ENCODE measurements around the gene TMEM178A. TPM values are rescaled to one million over a fixed set of nuclear protein-coding genes. Genes with fewer than 3 reads are reported as not detected.

Gene TMEM178A
- total RNA-seq, 4 donors from 2014 or later: 3.0 to 12.9 (median 5.8) TPM

- no peaks in the 10 kb centered on the region for H3K27me3 ChIP-seq
- H3K4me1 ChIP-seq: peaks cover 0 to 24% (median 0%) of the 10 kb centered on the region in 4 donors
- TF ChIP-seq POLR2A (IDR thresholded peaks at IDR 0.05) (no peak), EP300 (IDR thresholded peaks at IDR 0.05) (no peak), CTCF (IDR thresholded peaks at IDR 0.05) (no peak)
- 64 to 80% methylated on average over 3 of the region's 3 CpGs for WGBS, 2 donors
- no peak overlapping the region for H3K27ac ChIP-seq
- no peaks in the 10 kb centered on the region for H3K36me3 ChIP-seq
- no peak for DNase-seq (ENCODE audit: low spot score in 2 of 2)
- H3K9me3 ChIP-seq: no peaks in the 10 kb centered on the region
- no peak overlapping the region for H3K4me3 ChIP-seq
Observed at GRCh38 chr2:39638581-39638980, 27.1 kb upstream of the TMEM178A start.

GRCh38 chr2:39640107-39640506, 25.6 kb upstream of the TMEM178A start:
- peaks cover 0 to 24% (median 0%) of the 10 kb centered on the region in 4 donors for H3K4me1 ChIP-seq
- H3K4me3 ChIP-seq: no peak overlapping the region
- no peak for DNase-seq (ENCODE audit: low spot score in 2 of 2)
- no peaks in the 10 kb centered on the region for H3K36me3 ChIP-seq
- H3K27ac ChIP-seq: no peak overlapping the region
- no peaks in the 10 kb centered on the region for H3K27me3 ChIP-seq
- H3K9me3 ChIP-seq: no peaks in the 10 kb centered on the region
- TF ChIP-seq EP300 (IDR thresholded peaks at IDR 0.05) (no peak), CTCF (IDR thresholded peaks at IDR 0.05) (no peak), POLR2A (IDR thresholded peaks at IDR 0.05) (no peak)
- 64 to 66% methylated on average over 2 of the region's 2 CpGs for WGBS, 2 donors

- H3K9me3 ChIP-seq: no peaks in the 10 kb centered on the region
- no peaks in the 10 kb centered on the region for H3K36me3 ChIP-seq
- H3K27me3 ChIP-seq: no peaks in the 10 kb centered on the region
- no peak overlapping the region for H3K27ac ChIP-seq
- peaks cover 0 to 24% (median 0%) of the 10 kb centered on the region in 4 donors for H3K4me1 ChIP-seq
- no peak overlapping the region for H3K4me3 ChIP-seq
- DNase-seq (ENCODE audit: low spot score in 2 of 2): no peak
- TF ChIP-seq POLR2A (IDR thresholded peaks at IDR 0.05) (no peak), CTCF (IDR thresholded peaks at IDR 0.05) (no peak), EP300 (IDR thresholded peaks at IDR 0.05) (no peak)
- WGBS, 2 donors: 68 to 74% methylated on average over 2 of the region's 2 CpGs
Observed at GRCh38 chr2:39640681-39641080, 25.0 kb upstream of the TMEM178A start.

- Histone ChIP-seq H3K36me3 (no peaks in the 10 kb centered on the region), H3K27me3 (no peaks in the 10 kb centered on the region), H3K27ac (no peak overlapping the region), H3K4me1 (peaks cover 0 to 24% (median 0%) of the 10 kb centered on the region in 4 donors), H3K4me3 (no peak overlapping the region), H3K9me3 (no peaks in the 10 kb centered on the region)
- 73 to 74% methylated on average over 1 of the region's 1 CpG for WGBS, 2 donors
- no peak for DNase-seq (ENCODE audit: low spot score in 2 of 2)
- TF ChIP-seq POLR2A (IDR thresholded peaks at IDR 0.05): no peak
- no peak for TF ChIP-seq CTCF (IDR thresholded peaks at IDR 0.05)
- no peak for TF ChIP-seq EP300 (IDR thresholded peaks at IDR 0.05)
Observed at GRCh38 chr2:39641635-39642034, 24.1 kb upstream of the TMEM178A start.

- H3K27ac ChIP-seq: no peak overlapping the region
- H3K36me3 ChIP-seq: no peaks in the 10 kb centered on the region
- DNase-seq (ENCODE audit: low spot score in 2 of 2): no peak
- no peak overlapping the region for H3K4me3 ChIP-seq
- TF ChIP-seq POLR2A (IDR thresholded peaks at IDR 0.05): no peak
- peak in 1 of 2 donors; percentile 40 for TF ChIP-seq EP300 (IDR thresholded peaks at IDR 0.05)
- no peak for TF ChIP-seq CTCF (IDR thresholded peaks at IDR 0.05)
- WGBS, 2 donors: 25 to 26% methylated on average over 6 of the region's 6 CpGs
- H3K9me3 ChIP-seq: no peaks in the 10 kb centered on the region
- H3K4me1 ChIP-seq: peaks cover 0 to 24% (median 0%) of the 10 kb centered on the region in 4 donors
- no peaks in the 10 kb centered on the region for H3K27me3 ChIP-seq
Observed at GRCh38 chr2:39642051-39642718, 23.5 kb upstream of the TMEM178A start.
